ENCODE results near the gene PTPN2. TPM values are rescaled to one million over a fixed set of nuclear protein-coding genes. Genes with fewer than 3 reads are reported as not detected.

PTPN2 gene
- total and polyA plus RNA-seq, 9 of the 15 experiments (the other 6 are each of a cell fraction or from before 2014, with no cell fraction given) = 36.6 to 66.4 (median 43.8) TPM

GRCh38 chr18:12891561-12891960 lies 7.5 kb upstream of the PTPN2 start (continued):
- TF ChIP-seq ZNF584 (CRISPR knock-in tag; IDR thresholded peaks at IDR 0.05; ENCODE audit: low read depth) (no peak), ZKSCAN3 (CRISPR knock-in tag; IDR thresholded peaks at IDR 0.05) (no peak), USF1 (CRISPR knock-in tag; IDR thresholded peaks at IDR 0.05) (no peak), U2AF2 (optimal IDR thresholded peaks at IDR 0.05; ENCODE audit: low read depth, low read length) (no peak), MXD1 (CRISPR knock-in tag; IDR thresholded peaks at IDR 0.05; ENCODE audit: borderline replicate concordance, poor library complexity, severe bottlenecking) (no peak), RFX1 (IDR thresholded peaks at IDR 0.05) (no peak)

DNA sequence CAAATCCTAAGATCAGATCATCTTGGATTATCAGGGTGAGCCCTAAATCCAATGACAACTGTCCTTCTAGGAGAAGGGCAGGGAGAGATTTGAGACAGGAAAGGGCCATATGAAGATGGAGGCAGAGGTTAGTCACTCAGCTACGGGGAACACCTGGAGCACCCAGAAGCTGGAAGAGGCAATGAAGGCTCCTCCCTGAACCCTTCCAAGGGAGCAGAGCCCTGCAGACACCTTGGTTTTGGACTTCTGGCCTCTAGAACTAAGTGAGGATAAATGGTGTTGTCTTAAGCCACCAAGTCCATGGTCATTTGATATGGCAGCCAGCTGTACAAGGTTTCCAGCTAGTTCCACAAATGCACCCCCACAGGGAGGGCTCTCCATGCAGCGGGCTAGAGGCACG lies 6.9 kb upstream of the PTPN2 start:
- Histone ChIP-seq H3K79me2 (ENCODE audit: control insufficient read depth, insufficient read depth, low read length) (no peaks in the 10 kb centered on the region), H3K27ac (ENCODE audit: extremely low read depth, low read depth, low read length) (no peak overlapping the region), H3K9me3 (replicated peaks; ENCODE audit: control insufficient read depth, insufficient read depth, low read depth, low read length) (no peaks in the 10 kb centered on the region), H2AFZ (ENCODE audit: low read depth, low read length) (no peak overlapping the region), H3K4me3 (no peak overlapping the region), H3K9ac (ENCODE audit: insufficient read depth in 1 of 2, low read depth in 2 of 2, low read length in 2 of 2) (no peak overlapping the region), H3K4me1 (replicated peaks in 1 of 2; ENCODE audit: control insufficient read depth in 2 of 2, insufficient read depth in 2 of 2, low read length in 2 of 2) (no peaks in the 10 kb centered on the region), H3K4me2 (ENCODE audit: insufficient read depth, low read length) (no peak overlapping the region), H4K20me1 (replicated peaks; ENCODE audit: control insufficient read depth, insufficient read depth, low read length) (no peaks in the 10 kb centered on the region), H3K36me3 (ENCODE audit: control insufficient read depth, insufficient read depth, low read length) (no peaks in the 10 kb centered on the region), H3K9me1 (ENCODE audit: control insufficient read depth, insufficient read depth, low read length) (no peaks in the 10 kb centered on the region), H3K27me3 (ENCODE audit: control insufficient read depth in 2 of 2, insufficient read depth in 2 of 2, low read length in 2 of 2) (no peaks in the 10 kb centered on the region)
- intact Hi-C loops (cut with micrococcal nuclease) (loop anchor here (2.0 kb wide), 1 partner anchor 44 kb away; no protein-coding TSS in a partner anchor), in situ Hi-C loops (cut with MboI) (no loop called here)
- no TSS peak for BruUV-seq (replicated peaks)
- no peak for DNase-seq (ENCODE audit: extremely low read depth in 1 of 4, low spot score in 3 of 4)
- no peak for FAIRE-seq
- ChIA-PET POLR2A (interaction anchor here (0.6 to 1.1 kb wide), 3 partner anchors 8 to 12 kb away, joined by 3 to 4 read pairs (median 3); no protein-coding TSS in a partner anchor), CTCF (ENCODE audit: low intra/inter-chr PET ratio) (no interaction called here)
- WGBS (ENCODE audit: insufficient coverage, low coverage, missing lambda C conversion rate) = 55% methylated on average over 3 of the region's 3 CpGs
- no peak for ATAC-seq
- no peak for TF ChIP-seq KLF16 (IDR thresholded peaks at IDR 0.05)
- no peak for TF ChIP-seq ARID3A (IDR thresholded peaks at IDR 0.05; ENCODE audit: borderline replicate concordance, low read depth, low read length)
- no peak for TF ChIP-seq NCOA4 (IDR thresholded peaks at IDR 0.05; ENCODE audit: partially characterized antibody)
- no peak for TF ChIP-seq KDM5B (IDR thresholded peaks at IDR 0.05; ENCODE audit: insufficient replicate concordance, low read depth, low read length)
- TF ChIP-seq KDM2B (CRISPR knock-in tag; IDR thresholded peaks at IDR 0.05) = no peak
- TF ChIP-seq TSC22D4 (tag; IDR thresholded peaks at IDR 0.05) = no peak
- no peak for TF ChIP-seq CEBPB (tag; IDR thresholded peaks at IDR 0.05)
- TF ChIP-seq, protein P1, sequence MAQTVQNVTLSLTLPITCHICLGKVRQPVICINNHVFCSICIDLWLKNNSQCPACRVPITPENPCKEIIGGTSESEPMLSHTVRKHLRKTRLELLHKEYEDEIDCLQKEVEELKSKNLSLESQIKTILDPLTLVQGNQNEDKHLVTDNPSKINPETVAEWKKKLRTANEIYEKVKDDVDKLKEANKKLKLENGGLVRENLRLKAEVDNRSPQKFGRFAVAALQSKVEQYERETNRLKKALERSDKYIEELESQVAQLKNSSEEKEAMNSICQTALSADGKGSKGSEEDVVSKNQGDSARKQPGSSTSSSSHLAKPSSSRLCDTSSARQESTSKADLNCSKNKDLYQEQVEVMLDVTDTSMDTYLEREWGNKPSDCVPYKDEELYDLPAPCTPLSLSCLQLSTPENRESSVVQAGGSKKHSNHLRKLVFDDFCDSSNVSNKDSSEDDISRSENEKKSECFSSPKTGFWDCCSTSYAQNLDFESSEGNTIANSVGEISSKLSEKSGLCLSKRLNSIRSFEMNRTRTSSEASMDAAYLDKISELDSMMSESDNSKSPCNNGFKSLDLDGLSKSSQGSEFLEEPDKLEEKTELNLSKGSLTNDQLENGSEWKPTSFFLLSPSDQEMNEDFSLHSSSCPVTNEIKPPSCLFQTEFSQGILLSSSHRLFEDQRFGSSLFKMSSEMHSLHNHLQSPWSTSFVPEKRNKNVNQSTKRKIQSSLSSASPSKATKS (CRISPR knock-in tag; IDR thresholded peaks at IDR 0.05) = no peak

All from K562 (cell line).